SU-DHL-6 (cell line): ENCODE measurements around the gene PLIN1.

Experiments
- EZH2phosphoT487 ChIP-seq: fragments of 200-600 bp; sonication (generic), shearing (Covaris generic); conservative IDR thresholded peaks from 2 replicates; pipeline ENCODE4 v1.6.1; 2018; ENCODE audit warnings: mild to moderate bottlenecking, antibody characterized with exemption, low read length, moderate library complexity, mixed read lengths
- TF ChIP-seq, protein P1 (sequence below): fragments of 200-600 bp; sonication (generic); IDR thresholded peaks from one replicate; pipeline ENCODE4 v1.5.1; 2017; ENCODE audit warnings: antibody characterized with exemption, mild to moderate bottlenecking, low read length, moderate library complexity; ENCODE audit not compliant: insufficient read depth, poor library complexity, severe bottlenecking

DNA sequence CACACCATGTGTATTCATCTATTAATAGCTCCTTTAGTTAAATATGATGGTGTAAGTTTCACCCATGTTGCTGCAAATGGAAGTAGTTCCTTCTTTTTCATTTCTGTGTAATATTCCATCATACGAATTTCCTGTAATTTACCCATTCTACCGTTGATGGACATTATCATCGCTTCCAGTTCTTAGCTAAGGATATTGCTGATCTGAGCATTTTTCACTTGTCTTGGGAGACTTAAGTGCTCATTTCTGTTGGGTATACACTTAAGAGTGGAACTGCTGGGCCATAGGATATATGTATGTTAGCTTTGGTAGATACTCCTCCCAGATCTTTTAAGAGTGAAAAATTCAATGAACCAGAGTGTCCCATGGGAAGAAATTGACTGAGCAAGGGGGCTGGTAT lies 11.0 kb downstream of the PLIN1 start:
- TF ChIP-seq, protein P1, sequence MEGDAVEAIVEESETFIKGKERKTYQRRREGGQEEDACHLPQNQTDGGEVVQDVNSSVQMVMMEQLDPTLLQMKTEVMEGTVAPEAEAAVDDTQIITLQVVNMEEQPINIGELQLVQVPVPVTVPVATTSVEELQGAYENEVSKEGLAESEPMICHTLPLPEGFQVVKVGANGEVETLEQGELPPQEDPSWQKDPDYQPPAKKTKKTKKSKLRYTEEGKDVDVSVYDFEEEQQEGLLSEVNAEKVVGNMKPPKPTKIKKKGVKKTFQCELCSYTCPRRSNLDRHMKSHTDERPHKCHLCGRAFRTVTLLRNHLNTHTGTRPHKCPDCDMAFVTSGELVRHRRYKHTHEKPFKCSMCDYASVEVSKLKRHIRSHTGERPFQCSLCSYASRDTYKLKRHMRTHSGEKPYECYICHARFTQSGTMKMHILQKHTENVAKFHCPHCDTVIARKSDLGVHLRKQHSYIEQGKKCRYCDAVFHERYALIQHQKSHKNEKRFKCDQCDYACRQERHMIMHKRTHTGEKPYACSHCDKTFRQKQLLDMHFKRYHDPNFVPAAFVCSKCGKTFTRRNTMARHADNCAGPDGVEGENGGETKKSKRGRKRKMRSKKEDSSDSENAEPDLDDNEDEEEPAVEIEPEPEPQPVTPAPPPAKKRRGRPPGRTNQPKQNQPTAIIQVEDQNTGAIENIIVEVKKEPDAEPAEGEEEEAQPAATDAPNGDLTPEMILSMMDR: no peak
- no peak for TF ChIP-seq EZH2phosphoT487
